ENCODE results near the gene FRMD7. TPM values are rescaled to one million over a fixed set of nuclear protein-coding genes. Genes with fewer than 3 reads are reported as not detected.

The FRMD7 gene
- total RNA-seq, 1 experiment from 2014 or later = not detected

- DNase-seq (ENCODE audit: low spot score) = no peak
Observed at GRCh38 chrX:132034648-132035047, 93.2 kb downstream of the FRMD7 start.

- no peak for DNase-seq (ENCODE audit: low spot score)
Observed at GRCh38 chrX:132033166-132033565, 94.7 kb downstream of the FRMD7 start.

GRCh38 chrX:132031867-132032266 lies 96.0 kb downstream of the FRMD7 start:
- DNase-seq (ENCODE audit: low spot score) = no peak

GRCh38 chrX:132030264-132030663 lies 97.6 kb downstream of the FRMD7 start:
- DNase-seq (ENCODE audit: low spot score) = no peak

Other genes with a start within 250 kb of the FRMD7 start
- 10.0 and 14.5 TPM in 2 replicates for gene STK26, start 104.7 kb downstream of the FRMD7 start, total RNA-seq (2014; rRNA removed; shearing (Covaris generic))
- gene RAP2C, start 91.4 kb upstream of the FRMD7 start, total RNA-seq (2014; rRNA removed; shearing (Covaris generic)) = 13.2 and 15.6 TPM in 2 replicates

All from A172 (cell line).